Neural crest cell (in vitro differentiated cells): ENCODE data around the gene KCTD13. TPM values are rescaled to one million over a fixed set of nuclear protein-coding genes. Genes with fewer than 3 reads are reported as not detected.

ENCODE experiments used
- DNase-seq: peaks from one replicate; pipeline ENCODE4 v3.0.0; 2021; ENCODE audit warnings: low read depth, mixed read lengths, low spot score
- H3K27ac Mint-ChIP-seq: one replicate; pipeline ENCODE4 v1.8.0; 2021; ENCODE audit warnings: mild to moderate bottlenecking, mixed read lengths; ENCODE audit not compliant: unreplicated experiment
- H3K27me3 Mint-ChIP-seq: 2 replicates; pipeline ENCODE4 v1.8.0; 2021; ENCODE audit warnings: low read depth, mild to moderate bottlenecking, mixed read lengths
- H3K36me3 Mint-ChIP-seq: 2 replicates; pipeline ENCODE4 v1.8.0; 2021; ENCODE audit warnings: low read depth, mild to moderate bottlenecking, mixed read lengths
- H3K4me1 Mint-ChIP-seq: 2 replicates; pipeline ENCODE4 v1.8.0; 2021; ENCODE audit warnings: mixed read lengths
- H3K4me3 Mint-ChIP-seq: one replicate; pipeline ENCODE4 v1.8.0; 2021; ENCODE audit warnings: mild to moderate bottlenecking, mixed read lengths
- H3K9me3 Mint-ChIP-seq: 2 replicates; pipeline ENCODE4 v1.8.0; 2021; ENCODE audit warnings: mixed read lengths
- CTCF ChIP-seq: fragments of 200-600 bp; sonication (generic); conservative IDR thresholded peaks from 2 replicates; pipeline ENCODE4 v1.5.0; 2021; ENCODE audit warnings: antibody characterized with exemption, mild to moderate bottlenecking
- total RNA-seq: library from RNA; stranded (reverse); gene quantifications from 2 replicates; pipeline ENCODE4 v1.2.1, GENCODE V29; 2021

KCTD13 gene
- total RNA-seq, 1 donor from 2014 or later, result 24.3 TPM

- no peaks in the 10 kb centered on the region for H3K27me3 Mint-ChIP-seq
- H3K27ac Mint-ChIP-seq, result no peak overlapping the region
- peaks cover 6% of the 10 kb centered on the region for H3K9me3 Mint-ChIP-seq
- TF ChIP-seq CTCF, result no peak
- peaks cover 32% of the 10 kb centered on the region for H3K36me3 Mint-ChIP-seq
- no peak for DNase-seq
- peaks cover 38% of the 10 kb centered on the region for H3K4me1 Mint-ChIP-seq
- H3K4me3 Mint-ChIP-seq, result peak overlapping the region; percentile 31
These were observed 46.5 kb upstream of the KCTD13 start for GRCh38 chr16:29972500-29972899.

GRCh38 chr16:29971304-29971703, 45.3 kb upstream of the KCTD13 start:
- peaks cover 6% of the 10 kb centered on the region for H3K9me3 Mint-ChIP-seq
- no peak for DNase-seq
- H3K4me1 Mint-ChIP-seq, result peaks cover 26% of the 10 kb centered on the region
- H3K27ac Mint-ChIP-seq, result no peak overlapping the region
- peak overlapping the region; percentile 15 for H3K4me3 Mint-ChIP-seq
- TF ChIP-seq CTCF, result no peak
- H3K27me3 Mint-ChIP-seq, result no peaks in the 10 kb centered on the region
- peaks cover 32% of the 10 kb centered on the region for H3K36me3 Mint-ChIP-seq

GRCh38 chr16:29968205-29968604, 42.2 kb upstream of the KCTD13 start:
- Mint-ChIP-seq H3K27ac (no peak overlapping the region), H3K4me1 (peaks cover 9% of the 10 kb centered on the region), H3K36me3 (peaks cover 29% of the 10 kb centered on the region), H3K9me3 (peaks cover 3% of the 10 kb centered on the region), H3K4me3 (no peak overlapping the region), H3K27me3 (no peaks in the 10 kb centered on the region)
- no peak for TF ChIP-seq CTCF
- DNase-seq, result no peak

- DNase-seq, result no peak
- no peak overlapping the region for H3K27ac Mint-ChIP-seq
- no peaks in the 10 kb centered on the region for H3K27me3 Mint-ChIP-seq
- peak overlapping the region; percentile 93 for H3K4me3 Mint-ChIP-seq
- H3K36me3 Mint-ChIP-seq, result peaks cover under 1% of the 10 kb centered on the region
- peaks cover 25% of the 10 kb centered on the region for H3K4me1 Mint-ChIP-seq
- TF ChIP-seq CTCF, result no peak
- no peaks in the 10 kb centered on the region for H3K9me3 Mint-ChIP-seq
These were observed 37.2 kb upstream of the KCTD13 start for GRCh38 chr16:29963021-29963743.

GRCh38 chr16:29962344-29962994, 36.4 kb upstream of the KCTD13 start:
- Mint-ChIP-seq H3K27ac (peak overlapping the region; percentile 92), H3K4me3 (peak overlapping the region; percentile 93), H3K9me3 (no peaks in the 10 kb centered on the region), H3K4me1 (peaks cover 25% of the 10 kb centered on the region), H3K36me3 (no peaks in the 10 kb centered on the region), H3K27me3 (no peaks in the 10 kb centered on the region)
- TF ChIP-seq CTCF, result no peak
- no peak for DNase-seq
